ENCODE data around the gene OVCH1.

DNA sequence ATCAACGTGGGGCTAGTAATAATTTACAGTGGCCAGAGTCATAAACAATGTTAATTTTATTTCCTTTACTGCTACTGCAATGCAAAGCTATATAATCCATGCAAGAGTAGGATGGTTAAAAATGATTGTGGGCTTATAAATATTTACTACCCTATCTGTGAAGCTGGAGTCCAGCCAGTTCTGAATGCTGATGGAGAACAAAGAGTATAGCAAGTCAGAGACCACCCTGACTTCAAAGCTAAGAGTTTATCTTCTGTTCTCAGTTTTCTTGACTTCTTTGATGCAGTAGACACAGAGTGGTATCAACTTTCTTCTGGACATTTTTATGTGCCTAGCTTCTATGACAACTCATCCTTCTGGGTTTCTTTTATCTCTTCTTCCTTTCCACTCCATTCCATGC, 34.0 kb upstream of the OVCH1 start:
- TF ChIP-seq POLR2AphosphoS5 (IDR thresholded peaks at IDR 0.05; ENCODE audit: borderline replicate concordance, low read depth, low read length) (no peak), FOXP2 (optimal IDR thresholded peaks at IDR 0.05; ENCODE audit: control extremely low read depth, extremely low read length, insufficient read depth) (no peak), EZH2 (IDR thresholded peaks at IDR 0.05) (no peak)
